ENCODE data around the gene KCNQ4. TPM values are rescaled to one million over a fixed set of nuclear protein-coding genes. Genes with fewer than 3 reads are reported as not detected.

The KCNQ4 gene
- total RNA-seq, 1 donor from 2014 or later, result not detected

GRCh38 chr1:40743860-40744259 is 39.7 kb upstream of the KCNQ4 start:
- peaks cover 54% of the 10 kb centered on the region for H3K36me3 Mint-ChIP-seq
- H3K4me3 Mint-ChIP-seq, result no peak overlapping the region
- peaks cover 6% of the 10 kb centered on the region for H3K36me3 ChIP-seq
- H3K4me1 ChIP-seq, result no peaks in the 10 kb centered on the region
- no peak overlapping the region for H3K27ac Mint-ChIP-seq
- no peak overlapping the region for H3K4me2 ChIP-seq
- H2AFZ ChIP-seq (replicated peaks), result no peak overlapping the region
- no peak overlapping the region for H3K27ac ChIP-seq
- H3K27me3 ChIP-seq, result no peaks in the 10 kb centered on the region
- no peak overlapping the region for H3K9ac ChIP-seq
- no peaks in the 10 kb centered on the region for H3K9me3 Mint-ChIP-seq
- H3K79me2 ChIP-seq (ENCODE audit: low read depth), result peaks cover 63% of the 10 kb centered on the region
- DNase-seq (ENCODE audit: low spot score), result no peak
- H3K27me3 Mint-ChIP-seq (ENCODE audit: insufficient read depth, low read depth), result no peaks in the 10 kb centered on the region
- H3K4me3 ChIP-seq, result no peak overlapping the region
- H3F3A ChIP-seq (ENCODE audit: low read depth), result no peaks in the 10 kb centered on the region
- peaks cover 51% of the 10 kb centered on the region for H4K20me1 ChIP-seq (ENCODE audit: low read depth)
- TF ChIP-seq CTCF (IDR thresholded peaks at IDR 0.05), result no peak
- H3K4me1 Mint-ChIP-seq, result peaks cover 9% of the 10 kb centered on the region
- no peaks in the 10 kb centered on the region for H3K9me3 ChIP-seq (ENCODE audit: low read depth)

- Mint-ChIP-seq H3K36me3 (peaks cover 48% of the 10 kb centered on the region), H3K27ac (no peak overlapping the region), H3K9me3 (no peaks in the 10 kb centered on the region), H3K4me3 (no peak overlapping the region), H3K27me3 (ENCODE audit: insufficient read depth, low read depth) (no peaks in the 10 kb centered on the region), H3K4me1 (peaks cover 9% of the 10 kb centered on the region)
- no peak for TF ChIP-seq EZH2 (IDR thresholded peaks at IDR 0.05)
- no peak for TF ChIP-seq EZH2phosphoT487 (IDR thresholded peaks at IDR 0.05)
- TF ChIP-seq CTCF (IDR thresholded peaks at IDR 0.05), result no peak
- Histone ChIP-seq H4K20me1 (ENCODE audit: low read depth) (peaks cover 51% of the 10 kb centered on the region), H3K4me1 (no peaks in the 10 kb centered on the region), H3K4me2 (no peak overlapping the region), H3F3A (ENCODE audit: low read depth) (no peaks in the 10 kb centered on the region), H3K79me2 (ENCODE audit: low read depth) (peaks cover 58% of the 10 kb centered on the region), H3K4me3 (no peak overlapping the region), H3K9me3 (ENCODE audit: low read depth) (no peaks in the 10 kb centered on the region), H3K9ac (no peak overlapping the region), H2AFZ (replicated peaks) (no peak overlapping the region), H3K36me3 (peaks cover 7% of the 10 kb centered on the region), H3K27me3 (no peaks in the 10 kb centered on the region), H3K27ac (no peak overlapping the region)
- DNase-seq (ENCODE audit: low spot score), result no peak
Measured at GRCh38 chr1:40745176-40745575, 38.4 kb upstream of the KCNQ4 start.

- no peak for TF ChIP-seq CTCF (IDR thresholded peaks at IDR 0.05)
- TF ChIP-seq EZH2phosphoT487 (IDR thresholded peaks at IDR 0.05), result no peak
- TF ChIP-seq EZH2 (IDR thresholded peaks at IDR 0.05), result no peak
- no peaks in the 10 kb centered on the region for H3K27me3 Mint-ChIP-seq (ENCODE audit: insufficient read depth, low read depth)
- no peak overlapping the region for H3K4me2 ChIP-seq
- H3K4me1 ChIP-seq, result no peaks in the 10 kb centered on the region
- no peak overlapping the region for H3K27ac ChIP-seq
- no peaks in the 10 kb centered on the region for H3K27me3 ChIP-seq
- no peaks in the 10 kb centered on the region for H3F3A ChIP-seq (ENCODE audit: low read depth)
- H3K9me3 ChIP-seq (ENCODE audit: low read depth), result no peaks in the 10 kb centered on the region
- peaks cover 9% of the 10 kb centered on the region for H3K4me1 Mint-ChIP-seq
- H3K9me3 Mint-ChIP-seq, result no peaks in the 10 kb centered on the region
- DNase-seq (ENCODE audit: low spot score), result no peak
- H3K9ac ChIP-seq, result no peak overlapping the region
- peaks cover 48% of the 10 kb centered on the region for H4K20me1 ChIP-seq (ENCODE audit: low read depth)
- H3K36me3 ChIP-seq, result peaks cover 7% of the 10 kb centered on the region
- no peak overlapping the region for H3K27ac Mint-ChIP-seq
- peaks cover 45% of the 10 kb centered on the region for H3K36me3 Mint-ChIP-seq
- no peak overlapping the region for H2AFZ ChIP-seq (replicated peaks)
- H3K79me2 ChIP-seq (ENCODE audit: low read depth), result peaks cover 53% of the 10 kb centered on the region
- no peak overlapping the region for H3K4me3 ChIP-seq
- no peak overlapping the region for H3K4me3 Mint-ChIP-seq
Measured at GRCh38 chr1:40746344-40747090, 37.1 kb upstream of the KCNQ4 start.

All from neural progenitor cell (in vitro differentiated cells).